KMS-11 (cell line): ENCODE data around the gene CORO2B.

ENCODE experiments used
- H2AFZ ChIP-seq: fragments of 200-600 bp; sonication (generic); 2 replicates; pipeline ENCODE4 v1.6.1; 2016; ENCODE audit warnings: antibody characterized with exemption, mixed run types, low read depth
- H3K27ac ChIP-seq: fragments of 200-600 bp; sonication (generic); 2 replicates; pipeline ENCODE4 v1.6.1; 2016; ENCODE audit warnings: mild to moderate bottlenecking, mixed run types
- H3K27me3 ChIP-seq: fragments of 200-600 bp; sonication (generic); 2 replicates; pipeline ENCODE4 v1.6.1; 2017; ENCODE audit warnings: mild to moderate bottlenecking, low read depth, mixed run types, moderate library complexity; ENCODE audit not compliant: insufficient read depth
- H3K36me3 ChIP-seq: fragments of 200-600 bp; sonication (generic); 2 replicates; pipeline ENCODE4 v1.6.1; 2017; ENCODE audit warnings: mild to moderate bottlenecking, mixed run types; ENCODE audit not compliant: insufficient read depth
- H3K4me1 ChIP-seq: fragments of 200-600 bp; sonication (generic); 2 replicates; pipeline ENCODE4 v1.6.1; 2016; ENCODE audit warnings: mild to moderate bottlenecking, low read depth, mixed run types; ENCODE audit not compliant: poor library complexity, severe bottlenecking
- H3K4me2 ChIP-seq: fragments of 200-600 bp; sonication (generic); 2 replicates; pipeline ENCODE4 v1.7.0; 2016; ENCODE audit warnings: mild to moderate bottlenecking, mixed run types
- H3K4me3 ChIP-seq: fragments of 200-600 bp; sonication (generic); IDR thresholded peaks from 2 replicates; pipeline ENCODE4 v1.6.1; 2017; ENCODE audit warnings: low read depth, low read length, mixed read lengths; ENCODE audit not compliant: insufficient read depth
- H3K79me2 ChIP-seq: fragments of 200-600 bp; sonication (generic); 2 replicates; pipeline ENCODE4 v1.6.1; 2016; ENCODE audit warnings: low read depth, mixed run types; ENCODE audit not compliant: insufficient read depth
- H3K9ac ChIP-seq: fragments of 200-600 bp; sonication (generic); 2 replicates; pipeline ENCODE4 v1.6.1; 2016; ENCODE audit warnings: mild to moderate bottlenecking, mixed run types
- H4K20me1 ChIP-seq: fragments of 200-600 bp; sonication (generic); 2 replicates; pipeline ENCODE4 v1.6.1; 2016; ENCODE audit warnings: mild to moderate bottlenecking, mixed run types; ENCODE audit not compliant: insufficient read depth
- TF ChIP-seq, protein P1 (sequence below): fragments of 200-600 bp; sonication (generic); conservative IDR thresholded peaks from 2 replicates; pipeline ENCODE4 v1.6.1; 2017; ENCODE audit warnings: low read depth, mild to moderate bottlenecking, antibody characterized with exemption, low read length, moderate library complexity, mixed read lengths

Gene CORO2B

DNA sequence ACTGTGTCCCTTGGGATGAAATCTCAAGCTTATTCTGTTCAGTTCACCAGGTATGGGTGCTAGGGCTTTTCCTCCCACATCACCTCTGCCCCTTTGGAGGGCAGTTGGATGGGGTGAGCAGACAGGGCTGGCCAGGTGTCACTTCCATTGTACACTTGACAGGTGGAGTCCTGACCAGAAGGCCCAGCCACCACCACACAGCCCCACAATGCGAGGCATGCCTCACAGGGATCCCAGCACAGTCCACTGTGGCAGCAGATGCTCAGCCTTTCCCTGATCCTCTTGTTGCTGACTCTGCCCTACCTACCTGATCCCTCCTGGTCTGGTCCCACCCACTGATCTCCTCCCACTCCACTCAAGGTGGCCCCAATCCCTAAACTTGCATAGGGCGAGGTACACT is 153.7 kb downstream of the CORO2B start:
- Histone ChIP-seq H3K4me3 (no peak overlapping the region), H3K36me3 (no peaks in the 10 kb centered on the region), H3K27ac (no peak overlapping the region), H3K27me3 (no peaks in the 10 kb centered on the region), H2AFZ (no peak overlapping the region), H3K79me2 (no peaks in the 10 kb centered on the region), H3K9ac (no peak overlapping the region), H4K20me1 (no peaks in the 10 kb centered on the region), H3K4me1 (no peaks in the 10 kb centered on the region), H3K4me2 (no peak overlapping the region)
- TF ChIP-seq, protein P1, sequence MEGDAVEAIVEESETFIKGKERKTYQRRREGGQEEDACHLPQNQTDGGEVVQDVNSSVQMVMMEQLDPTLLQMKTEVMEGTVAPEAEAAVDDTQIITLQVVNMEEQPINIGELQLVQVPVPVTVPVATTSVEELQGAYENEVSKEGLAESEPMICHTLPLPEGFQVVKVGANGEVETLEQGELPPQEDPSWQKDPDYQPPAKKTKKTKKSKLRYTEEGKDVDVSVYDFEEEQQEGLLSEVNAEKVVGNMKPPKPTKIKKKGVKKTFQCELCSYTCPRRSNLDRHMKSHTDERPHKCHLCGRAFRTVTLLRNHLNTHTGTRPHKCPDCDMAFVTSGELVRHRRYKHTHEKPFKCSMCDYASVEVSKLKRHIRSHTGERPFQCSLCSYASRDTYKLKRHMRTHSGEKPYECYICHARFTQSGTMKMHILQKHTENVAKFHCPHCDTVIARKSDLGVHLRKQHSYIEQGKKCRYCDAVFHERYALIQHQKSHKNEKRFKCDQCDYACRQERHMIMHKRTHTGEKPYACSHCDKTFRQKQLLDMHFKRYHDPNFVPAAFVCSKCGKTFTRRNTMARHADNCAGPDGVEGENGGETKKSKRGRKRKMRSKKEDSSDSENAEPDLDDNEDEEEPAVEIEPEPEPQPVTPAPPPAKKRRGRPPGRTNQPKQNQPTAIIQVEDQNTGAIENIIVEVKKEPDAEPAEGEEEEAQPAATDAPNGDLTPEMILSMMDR, result no peak

DNA sequence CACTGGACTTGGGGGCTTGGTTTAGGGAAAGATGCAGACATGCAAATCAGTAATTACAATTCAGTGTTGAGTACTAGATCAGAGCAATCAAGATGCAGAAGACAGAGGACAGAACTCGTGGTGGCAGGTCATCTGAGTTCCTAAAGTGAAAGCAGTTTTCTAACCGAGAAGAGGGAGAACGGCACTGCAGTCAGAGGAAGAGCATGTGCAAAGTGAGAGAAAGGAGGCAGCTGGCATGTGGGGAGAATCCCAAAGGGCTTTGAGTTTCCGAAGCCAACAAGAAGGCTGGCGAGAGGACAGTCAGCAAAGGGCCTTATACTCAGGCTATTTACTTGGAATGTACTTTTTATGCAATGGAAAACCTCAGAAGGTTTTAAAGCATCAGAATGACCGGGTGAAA is 154.9 kb downstream of the CORO2B start:
- Histone ChIP-seq H3K4me2 (no peak overlapping the region), H3K27me3 (no peaks in the 10 kb centered on the region), H3K79me2 (no peaks in the 10 kb centered on the region), H3K4me1 (no peaks in the 10 kb centered on the region), H3K27ac (no peak overlapping the region), H3K4me3 (no peak overlapping the region), H3K36me3 (no peaks in the 10 kb centered on the region), H3K9ac (no peak overlapping the region), H4K20me1 (no peaks in the 10 kb centered on the region), H2AFZ (no peak overlapping the region)
- TF ChIP-seq, protein P1, result no peak

DNA sequence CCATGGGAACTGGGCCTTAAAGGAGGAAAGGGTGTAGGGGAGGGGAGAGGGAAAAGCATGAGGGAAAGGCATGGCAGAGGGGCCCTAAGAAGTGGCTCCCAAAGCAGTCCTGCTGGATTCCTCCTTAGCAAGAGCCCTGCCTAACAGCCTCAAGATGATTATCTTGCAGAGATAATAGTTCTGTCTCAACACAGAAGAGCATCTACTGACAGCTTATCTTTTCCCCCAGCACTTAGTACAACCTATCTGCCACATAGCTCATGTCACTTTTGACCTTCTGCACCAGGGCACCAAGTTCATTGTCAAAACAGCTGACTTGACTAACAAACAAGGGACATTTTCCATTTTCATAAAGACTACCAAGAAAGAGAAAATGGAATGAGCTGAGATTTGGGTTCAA is 155.6 kb downstream of the CORO2B start:
- Histone ChIP-seq H3K79me2 (no peaks in the 10 kb centered on the region), H3K36me3 (no peaks in the 10 kb centered on the region), H3K27me3 (no peaks in the 10 kb centered on the region), H3K27ac (no peak overlapping the region), H4K20me1 (no peaks in the 10 kb centered on the region), H3K4me1 (no peaks in the 10 kb centered on the region), H3K9ac (no peak overlapping the region), H3K4me2 (no peak overlapping the region), H2AFZ (no peak overlapping the region), H3K4me3 (no peak overlapping the region)
- TF ChIP-seq, protein P1, result no peak

DNA sequence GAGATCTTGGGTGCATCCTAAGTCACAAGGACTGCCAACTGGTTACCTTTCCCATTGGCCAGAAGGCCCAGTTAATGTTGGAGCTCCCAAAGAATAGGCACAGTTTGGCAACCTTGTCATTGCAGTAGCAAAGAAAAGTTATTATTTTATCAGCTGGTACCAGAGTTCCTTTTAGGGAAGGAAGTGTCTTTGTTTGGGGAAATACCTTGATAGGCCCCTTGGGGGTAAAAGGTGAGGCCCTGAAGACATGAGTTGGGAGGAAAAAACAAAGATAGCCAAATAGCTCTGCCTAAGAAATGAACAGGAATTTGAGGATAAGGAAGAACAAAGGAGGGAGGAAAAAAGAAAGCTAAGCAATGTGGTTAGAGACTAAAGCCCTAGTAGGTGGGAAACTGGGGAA is 156.1 kb downstream of the CORO2B start:
- Histone ChIP-seq H3K27ac (no peak overlapping the region), H3K4me1 (no peaks in the 10 kb centered on the region), H3K9ac (no peak overlapping the region), H3K4me2 (no peak overlapping the region), H4K20me1 (no peaks in the 10 kb centered on the region), H3K79me2 (no peaks in the 10 kb centered on the region), H2AFZ (no peak overlapping the region), H3K4me3 (no peak overlapping the region), H3K36me3 (no peaks in the 10 kb centered on the region), H3K27me3 (no peaks in the 10 kb centered on the region)
- TF ChIP-seq, protein P1, result no peak
